K562 (cell line): ENCODE results near the gene AS3MT. TPM values are rescaled to one million over a fixed set of nuclear protein-coding genes. Genes with fewer than 3 reads are reported as not detected.

Experiments used
- ATAC-seq: fragments of 200-7000 bp; cut with Tn5 transposase; 3 replicates; pipeline ENCODE4 v1.9.1; 2020; ENCODE audit warnings: moderate library complexity
- BruUV-seq: library from RNA; stranded (reverse); fragments of 400-500 nt; replicated peaks from 2 replicates; lab custom pipeline; 2021; lab: Mats Ljungman, UMichigan
- CTCF ChIA-PET: fragments of 300-600 bp; formaldehyde crosslinking; extraction: SDS; loops from one replicate; lab custom pipeline; 2021; ENCODE audit warnings: low intra/inter-chr PET ratio; lab: Yijun Ruan, JAX
- POLR2A ChIA-PET: fragments of 300-600, 350-650 bp; sonication (Branson Sonifier 250); formaldehyde crosslinking; extraction: SDS; loops from one replicate; lab custom pipeline; 2021; ENCODE audit warnings: antibody characterized with exemption, inconsistent platforms; lab: Yijun Ruan, JAX
- DNase-seq, 4 experiments: peaks; one replicate each; pipeline versions ENCODE4 v3.0.0 to v3.0.0-alpha.2; 2011 to 2018; ENCODE audit warnings: low spot score in 3 of 4, mixed read lengths in 3 of 4; ENCODE audit errors: extremely low read depth in 1 of 4
- FAIRE-seq: peaks from 2 replicates; lab custom pipeline; 2011; peaks lifted over from hg19 to GRCh38; lab: Jason Lieb, UNC
- H2AFZ ChIP-seq: 2 replicates; pipeline ENCODE4 v1.6.0; 2011; ENCODE audit warnings: low read depth, low read length, control low read depth, inconsistent platforms
- H3K27ac ChIP-seq: fragments of 200-600 bp; 3 replicates; pipeline ENCODE4 v1.8.0; 2011; ENCODE audit warnings: low read depth, mild to moderate bottlenecking, control low read depth, inconsistent platforms, low read length, moderate library complexity, mixed read lengths; ENCODE audit errors: extremely low read depth
- H3K27me3 ChIP-seq, 2 experiments: fragments of 300-600 bp in 1 of 2; 2 replicates in 1 of 2; 3 replicates in 1 of 2; pipeline versions ENCODE4 v1.6.0 to v1.8.0; 2011; ENCODE audit warnings: inconsistent platforms in 2 of 2, low read length in 2 of 2, mild to moderate bottlenecking in 1 of 2, mixed read lengths in 1 of 2, moderate library complexity in 1 of 2; ENCODE audit not compliant: control insufficient read depth in 2 of 2, insufficient read depth in 2 of 2
- H3K36me3 ChIP-seq: fragments of 300-600 bp; 3 replicates; pipeline ENCODE4 v1.8.0; 2011; ENCODE audit warnings: mild to moderate bottlenecking, low read length, inconsistent platforms; ENCODE audit not compliant: control insufficient read depth, insufficient read depth
- H3K4me1 ChIP-seq, 2 experiments: fragments of 200-600 bp in 1 of 2; replicated peaks in 1 of 2; 2 replicates in 1 of 2; 3 replicates in 1 of 2; pipeline versions ENCODE4 v1.5.1 to v1.8.0; 2011; ENCODE audit warnings: inconsistent platforms in 2 of 2, low read length in 2 of 2, mild to moderate bottlenecking in 1 of 2, mixed read lengths in 1 of 2, moderate library complexity in 1 of 2; ENCODE audit not compliant: control insufficient read depth in 2 of 2, insufficient read depth in 2 of 2
- H3K4me2 ChIP-seq: 2 replicates; pipeline ENCODE4 v1.6.1; 2011; ENCODE audit warnings: low read length, control low read depth, inconsistent platforms, mixed read lengths; ENCODE audit not compliant: insufficient read depth
- H3K4me3 ChIP-seq: fragments of 200-600 bp; sonication (generic), shearing (Covaris generic); 2 replicates; pipeline ENCODE4 v1.5.1; 2016; ENCODE audit warnings: control low read depth, inconsistent platforms
- H3K79me2 ChIP-seq: fragments of 200-600 bp; 3 replicates; pipeline ENCODE4 v1.8.0; 2011; ENCODE audit warnings: low read length, inconsistent platforms; ENCODE audit not compliant: control insufficient read depth, insufficient read depth
- H3K9ac ChIP-seq, 2 experiments: 2 replicates each; pipeline versions ENCODE4 v1.6.0 to v1.6.1; 2011; ENCODE audit warnings: low read depth in 2 of 2, low read length in 2 of 2, control low read depth in 1 of 2, inconsistent platforms in 1 of 2, mild to moderate bottlenecking in 1 of 2, mixed read lengths in 1 of 2; ENCODE audit not compliant: insufficient read depth in 1 of 2
- H3K9me1 ChIP-seq: one replicate; pipeline ENCODE4 v1.6.0; 2011; ENCODE audit warnings: inconsistent platforms, mild to moderate bottlenecking, low read length, moderate library complexity; ENCODE audit not compliant: control insufficient read depth, insufficient read depth
- H3K9me3 ChIP-seq: replicated peaks from 2 replicates; pipeline ENCODE4 v1.5.1; 2011; ENCODE audit warnings: low read depth, low read length, inconsistent platforms; ENCODE audit not compliant: control insufficient read depth, insufficient read depth
- H4K20me1 ChIP-seq: replicated peaks from 2 replicates; pipeline ENCODE4 v1.6.1; 2011; ENCODE audit warnings: low read length, inconsistent platforms, mixed read lengths; ENCODE audit not compliant: control insufficient read depth, insufficient read depth
- ARID2 ChIP-seq: fragments of 450-650 bp; IDR thresholded peaks from 2 replicates; pipeline ENCODE4 v1.6.1; 2017; ENCODE audit warnings: antibody characterized with exemption, mild to moderate bottlenecking
- BRCA1 ChIP-seq, 2 experiments: fragments of 450-650 bp in 1 of 2; sonication (generic) in 1 of 2; formaldehyde crosslinking in 1 of 2; IDR thresholded peaks; 2 replicates each; pipeline versions ENCODE4 v1.5.0 to v1.6.1; 2017 to 2020; ENCODE audit warnings: mild to moderate bottlenecking in 1 of 2, missing genetic modification reagents in 1 of 2
- CSDE1 ChIP-seq, 2 experiments: fragments of 450-650 bp; IDR thresholded peaks; 2 replicates each; pipeline ENCODE4 v1.6.1; 2016; ENCODE audit warnings: mild to moderate bottlenecking in 1 of 2
- FOXP1 ChIP-seq: sonication (generic); formaldehyde crosslinking; IDR thresholded peaks from 2 replicates; pipeline ENCODE4 v1.8.0; 2022; ENCODE audit warnings: mild to moderate bottlenecking, missing genetic modification reagents
- HDAC8 ChIP-seq: fragments of 450-650 bp; IDR thresholded peaks from 2 replicates; pipeline ENCODE4 v1.6.1; 2016; ENCODE audit warnings: mild to moderate bottlenecking, missing genetic modification characterization, moderate library complexity, missing compliant biosample characterization
- KLF6 ChIP-seq: fragments of 250-450 bp; sonication (Bioruptor Pico); IDR thresholded peaks from 2 replicates; pipeline ENCODE4 v1.4.0; 2020; ENCODE audit warnings: mild to moderate bottlenecking, moderate library complexity, borderline replicate concordance
- NEUROD1 ChIP-seq: fragments of 150-350 bp; IDR thresholded peaks from 2 replicates; pipeline ENCODE4 v1.6.1; 2014; ENCODE audit warnings: borderline replicate concordance, low read length, low read depth; ENCODE audit not compliant: partially characterized antibody
- NR1H2 ChIP-seq: sonication (generic); formaldehyde crosslinking; IDR thresholded peaks from 2 replicates; pipeline ENCODE4 v1.4.0; 2020; ENCODE audit warnings: mild to moderate bottlenecking, missing genetic modification reagents
- PHF20 ChIP-seq: fragments of 450-650 bp; IDR thresholded peaks from 2 replicates; pipeline ENCODE4 v1.6.1; 2018; ENCODE audit not compliant: partially characterized antibody
- PTTG1 ChIP-seq: fragments of 450-650 bp; IDR thresholded peaks from 2 replicates; pipeline ENCODE4 v1.6.1; 2016; ENCODE audit warnings: low read depth, mild to moderate bottlenecking, missing genetic modification characterization, missing compliant biosample characterization
- SRF ChIP-seq, 2 experiments: fragments of 250-450, 450-650 bp in 1 of 2; sonication (Bioruptor Pico) in 1 of 2; sonication (generic) in 1 of 2; formaldehyde crosslinking; IDR thresholded peaks; 2 replicates each; pipeline versions ENCODE4 v1.5.0 to v1.5.1; 2020 to 2022; ENCODE audit warnings: mild to moderate bottlenecking in 1 of 2, missing genetic modification reagents in 1 of 2
- STAT5A ChIP-seq: IDR thresholded peaks from 2 replicates; pipeline ENCODE4 v1.6.1; 2012; ENCODE audit warnings: low read length, inconsistent platforms, borderline replicate concordance
- ZC3H11A ChIP-seq: IDR thresholded peaks from 2 replicates; pipeline ENCODE4 v1.6.1; 2012; ENCODE audit warnings: low read depth, low read length, improper control_type of control experiment
- ZFX ChIP-seq: sonication (generic); formaldehyde crosslinking; IDR thresholded peaks from 2 replicates; pipeline ENCODE4 v1.8.0; 2022; ENCODE audit warnings: mild to moderate bottlenecking, missing genetic modification reagents, moderate library complexity
- ZNF354B ChIP-seq: fragments of 250-450 bp; sonication (Bioruptor Pico); IDR thresholded peaks from 2 replicates; pipeline ENCODE4 v1.4.0; 2020
- WGBS: fragments of 100-300 bp; shearing (Covaris generic); methylation state at CpG from one replicate; pipeline ENCODE4 v1.1.6; 2016; ENCODE audit warnings: low coverage, mixed read lengths; ENCODE audit not compliant: insufficient coverage; ENCODE audit errors: missing lambda C conversion rate; 5-methylcytosine and 5-hydroxymethylcytosine counted together
- in situ Hi-C: fragments of 300-500 bp; cut with MboI; formaldehyde crosslinking; loops from 4 replicates; pipeline ENCODE4 v1.15.0; 2018; ENCODE audit warnings: inconsistent platforms, mixed read lengths
- intact Hi-C: fragments of 100-400 bp; cut with micrococcal nuclease; formaldehyde crosslinking; loops from 2 replicates; pipeline ENCODE4 v1.14.2; 2022
- polyA plus RNA-seq, 8 experiments: library from polyadenylated mRNA; depleted of rRNA in 4 of 8; stranded (reverse) in 5 of 8; unstranded in 3 of 8; fragments of >200 nt; fragmentation: Nextera tagmentation in 2 of 8; fragmentation: Illumina TruSeq in 1 of 8; extraction: Ambion mirVana in 2 of 8; extraction: Trizol in 1 of 8; gene quantifications; 2 replicates each; pipeline versions ENCODE4 v1.2.1 to v1.2.3, GENCODE V29; 2011 to 2014; ENCODE audit warnings: inconsistent platforms in 1 of 8, missing spikeins in 1 of 8
- total RNA-seq, 7 experiments: library from RNA; depleted of rRNA in 6 of 7; stranded (reverse); fragments of >200 nt in 6 of 7; fragmentation: Illumina TruSeq in 2 of 7; extraction: Trizol in 2 of 7; gene quantifications; 2 replicates each; pipeline versions ENCODE4 v1.2.1 to v1.2.3, GENCODE V29; 2011 to 2021; ENCODE audit warnings: low replicate concordance in 1 of 7
- TF ChIP-seq, protein P1 (sequence below): fragments of 450-650 bp; IDR thresholded peaks from one replicate; pipeline ENCODE4 v1.6.1; 2018; ENCODE audit warnings: mild to moderate bottlenecking, moderate library complexity; ENCODE audit not compliant: partially characterized antibody
- TF ChIP-seq, protein P2 (sequence below): sonication (generic); formaldehyde crosslinking; IDR thresholded peaks from 2 replicates; pipeline ENCODE4 v1.8.0; 2022; ENCODE audit warnings: mild to moderate bottlenecking, missing genetic modification reagents

AS3MT gene
- total and polyA plus RNA-seq, 9 of the 15 experiments (the other 6 are each of a cell fraction or from before 2014, with no cell fraction given): 0.04 to 0.33 (median 0.19) TPM; not detected in 2

DNA sequence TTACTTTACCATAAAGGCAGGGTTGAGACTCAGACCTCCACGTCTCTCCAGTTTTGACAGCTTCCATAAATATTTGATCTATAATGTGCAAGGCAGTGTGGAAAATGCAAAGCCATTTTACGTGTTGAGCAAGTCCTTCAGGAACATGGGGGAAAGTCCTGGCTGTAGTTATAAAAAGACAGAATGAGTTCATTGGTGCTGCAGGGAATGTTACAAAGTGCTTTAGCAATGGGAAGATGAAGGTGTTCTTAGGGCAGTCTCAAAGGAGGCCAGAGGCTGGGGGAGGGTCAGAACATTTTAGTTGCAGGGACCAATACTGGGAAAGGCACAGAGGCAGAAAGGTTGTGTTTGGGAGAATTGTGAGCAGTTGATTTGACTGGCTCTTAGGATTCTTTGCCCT lies 76.7 kb downstream of the AS3MT start:
- CTCF ChIA-PET: no interaction called here

More for the DNA sequence above, 76.7 kb downstream of the AS3MT start:
- Histone ChIP-seq H3K27me3 (no peaks in the 10 kb centered on the region), H3K9ac (no peak overlapping the region), H3K4me2 (no peak overlapping the region), H3K27ac (no peak overlapping the region), H3K4me3 (no peak overlapping the region), H3K4me1 (peaks cover 7 to 14% of the 10 kb centered on the region in 2 experiments), H3K36me3 (no peaks in the 10 kb centered on the region), H3K9me3 (no peaks in the 10 kb centered on the region), H3K9me1 (no peaks in the 10 kb centered on the region), H4K20me1 (no peaks in the 10 kb centered on the region), H2AFZ (no peak overlapping the region), H3K79me2 (no peaks in the 10 kb centered on the region)
- ATAC-seq (no peak), DNase-seq (no peak), FAIRE-seq (no peak)
- intact Hi-C loops: no loop called here
- BruUV-seq: no TSS peak
- TF ChIP-seq, protein P1, sequence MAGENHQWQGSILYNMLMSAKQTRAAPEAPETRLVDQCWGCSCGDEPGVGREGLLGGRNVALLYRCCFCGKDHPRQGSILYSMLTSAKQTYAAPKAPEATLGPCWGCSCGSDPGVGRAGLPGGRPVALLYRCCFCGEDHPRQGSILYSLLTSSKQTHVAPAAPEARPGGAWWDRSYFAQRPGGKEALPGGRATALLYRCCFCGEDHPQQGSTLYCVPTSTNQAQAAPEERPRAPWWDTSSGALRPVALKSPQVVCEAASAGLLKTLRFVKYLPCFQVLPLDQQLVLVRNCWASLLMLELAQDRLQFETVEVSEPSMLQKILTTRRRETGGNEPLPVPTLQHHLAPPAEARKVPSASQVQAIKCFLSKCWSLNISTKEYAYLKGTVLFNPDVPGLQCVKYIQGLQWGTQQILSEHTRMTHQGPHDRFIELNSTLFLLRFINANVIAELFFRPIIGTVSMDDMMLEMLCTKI: no peak
- TF ChIP-seq NR1H2 (CRISPR knock-in tag) (no peak), ARID2 (no peak), PHF20 (no peak), NEUROD1 (no peak), ZC3H11A (no peak), ZNF354B (CRISPR knock-in tag) (no peak), HDAC8 (tag) (no peak), KLF6 (CRISPR knock-in tag) (no peak), BRCA1 (IDR thresholded peaks at IDR 0.05) (no peak), BRCA1 (CRISPR knock-in tag; IDR thresholded peaks at IDR 0.05) (no peak), FOXP1 (CRISPR knock-in tag) (no peak), CSDE1 (IDR thresholded peaks at IDR 0.05) (no peak), SRF (CRISPR knock-in tag; IDR thresholded peaks at IDR 0.05) (no peak), STAT5A (no peak), PTTG1 (tag) (no peak), ZFX (CRISPR knock-in tag) (no peak)
- TF ChIP-seq, protein P2, sequence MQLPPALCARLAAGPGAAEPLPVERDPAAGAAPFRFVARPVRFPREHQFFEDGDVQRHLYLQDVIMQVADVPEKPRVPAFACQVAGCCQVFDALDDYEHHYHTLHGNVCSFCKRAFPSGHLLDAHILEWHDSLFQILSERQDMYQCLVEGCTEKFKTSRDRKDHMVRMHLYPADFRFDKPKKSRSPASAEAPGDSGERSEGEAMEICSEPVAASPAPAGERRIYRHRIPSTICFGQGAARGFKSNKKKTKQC (CRISPR knock-in tag): no peak
- 49% methylated on average over 2 of the region's 2 CpGs for WGBS
- POLR2A ChIA-PET: interaction anchor here (0.6 to 0.9 kb wide), 2 partner anchors 14 to 869 kb away, joined by 3 to 5 read pairs; no protein-coding TSS in a partner anchor
- in situ Hi-C loops: no loop called here
